ENCODE results near the gene HACD2.

DNA sequence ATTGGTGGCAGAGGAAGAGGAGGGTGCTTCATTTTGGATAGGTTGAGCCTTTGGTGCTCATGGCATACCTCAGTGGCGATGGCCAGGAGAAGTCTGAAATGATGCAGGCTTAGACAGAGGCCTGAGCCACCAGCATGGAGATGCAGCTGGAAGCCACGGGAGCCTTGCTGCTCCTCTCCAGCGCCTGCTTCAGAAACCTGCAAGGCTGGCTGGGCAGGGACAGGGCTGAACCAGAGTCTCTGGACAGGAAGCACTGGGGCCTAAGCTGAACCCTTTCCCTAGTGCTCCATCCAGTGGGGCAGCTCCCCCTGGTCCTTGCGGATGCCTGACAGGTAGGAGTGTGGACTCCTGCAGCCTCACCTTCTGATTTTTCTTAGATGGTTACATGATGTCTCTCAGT lies 99.3 kb downstream of the HACD2 start:
- TF ChIP-seq POLR2A (IDR thresholded peaks at IDR 0.05; ENCODE audit: extremely low read depth, insufficient read length) (no peak), MYC (IDR thresholded peaks at IDR 0.05; ENCODE audit: low read depth, low read length) (no peak)
- TF ChIP-seq, protein P1, sequence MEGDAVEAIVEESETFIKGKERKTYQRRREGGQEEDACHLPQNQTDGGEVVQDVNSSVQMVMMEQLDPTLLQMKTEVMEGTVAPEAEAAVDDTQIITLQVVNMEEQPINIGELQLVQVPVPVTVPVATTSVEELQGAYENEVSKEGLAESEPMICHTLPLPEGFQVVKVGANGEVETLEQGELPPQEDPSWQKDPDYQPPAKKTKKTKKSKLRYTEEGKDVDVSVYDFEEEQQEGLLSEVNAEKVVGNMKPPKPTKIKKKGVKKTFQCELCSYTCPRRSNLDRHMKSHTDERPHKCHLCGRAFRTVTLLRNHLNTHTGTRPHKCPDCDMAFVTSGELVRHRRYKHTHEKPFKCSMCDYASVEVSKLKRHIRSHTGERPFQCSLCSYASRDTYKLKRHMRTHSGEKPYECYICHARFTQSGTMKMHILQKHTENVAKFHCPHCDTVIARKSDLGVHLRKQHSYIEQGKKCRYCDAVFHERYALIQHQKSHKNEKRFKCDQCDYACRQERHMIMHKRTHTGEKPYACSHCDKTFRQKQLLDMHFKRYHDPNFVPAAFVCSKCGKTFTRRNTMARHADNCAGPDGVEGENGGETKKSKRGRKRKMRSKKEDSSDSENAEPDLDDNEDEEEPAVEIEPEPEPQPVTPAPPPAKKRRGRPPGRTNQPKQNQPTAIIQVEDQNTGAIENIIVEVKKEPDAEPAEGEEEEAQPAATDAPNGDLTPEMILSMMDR (IDR thresholded peaks at IDR 0.05; ENCODE audit: low read depth, low read length): no peak
- TF ChIP-seq, protein P2, sequence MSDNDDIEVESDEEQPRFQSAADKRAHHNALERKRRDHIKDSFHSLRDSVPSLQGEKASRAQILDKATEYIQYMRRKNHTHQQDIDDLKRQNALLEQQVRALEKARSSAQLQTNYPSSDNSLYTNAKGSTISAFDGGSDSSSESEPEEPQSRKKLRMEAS (IDR thresholded peaks at IDR 0.05; ENCODE audit: low read depth, low read length): no peak
